Retinal pigment epithelial cell (primary cell): ENCODE results near the gene CEBPB.

ENCODE experiments used
- DNase-seq: peaks from one replicate; pipeline ENCODE4 v3.0.0-alpha.2; 2010; ENCODE audit warnings: low read depth
- H3K4me3 ChIP-seq: 2 replicates; pipeline ENCODE4 v1.5.1; 2011; ENCODE audit warnings: mild to moderate bottlenecking, low read length, control low read depth, moderate library complexity
- TF ChIP-seq, protein P1 (sequence below): conservative IDR thresholded peaks from 2 replicates; pipeline ENCODE4 v1.5.1; 2011; ENCODE audit warnings: low read depth, low read length, control low read depth, inconsistent platforms

CEBPB gene

GRCh38 chr20:50233325-50234212, 42.9 kb downstream of the CEBPB start:
- DNase-seq = no peak
- TF ChIP-seq, protein P1, sequence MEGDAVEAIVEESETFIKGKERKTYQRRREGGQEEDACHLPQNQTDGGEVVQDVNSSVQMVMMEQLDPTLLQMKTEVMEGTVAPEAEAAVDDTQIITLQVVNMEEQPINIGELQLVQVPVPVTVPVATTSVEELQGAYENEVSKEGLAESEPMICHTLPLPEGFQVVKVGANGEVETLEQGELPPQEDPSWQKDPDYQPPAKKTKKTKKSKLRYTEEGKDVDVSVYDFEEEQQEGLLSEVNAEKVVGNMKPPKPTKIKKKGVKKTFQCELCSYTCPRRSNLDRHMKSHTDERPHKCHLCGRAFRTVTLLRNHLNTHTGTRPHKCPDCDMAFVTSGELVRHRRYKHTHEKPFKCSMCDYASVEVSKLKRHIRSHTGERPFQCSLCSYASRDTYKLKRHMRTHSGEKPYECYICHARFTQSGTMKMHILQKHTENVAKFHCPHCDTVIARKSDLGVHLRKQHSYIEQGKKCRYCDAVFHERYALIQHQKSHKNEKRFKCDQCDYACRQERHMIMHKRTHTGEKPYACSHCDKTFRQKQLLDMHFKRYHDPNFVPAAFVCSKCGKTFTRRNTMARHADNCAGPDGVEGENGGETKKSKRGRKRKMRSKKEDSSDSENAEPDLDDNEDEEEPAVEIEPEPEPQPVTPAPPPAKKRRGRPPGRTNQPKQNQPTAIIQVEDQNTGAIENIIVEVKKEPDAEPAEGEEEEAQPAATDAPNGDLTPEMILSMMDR = no peak
- no peak overlapping the region for H3K4me3 ChIP-seq

GRCh38 chr20:50234288-50234687, 43.7 kb downstream of the CEBPB start:
- H3K4me3 ChIP-seq = no peak overlapping the region
- TF ChIP-seq, protein P1 = no peak
- no peak for DNase-seq

GRCh38 chr20:50237349-50237748, 46.7 kb downstream of the CEBPB start:
- DNase-seq = no peak
- TF ChIP-seq, protein P1 = no peak
- H3K4me3 ChIP-seq = no peak overlapping the region

GRCh38 chr20:50238081-50238800, 47.6 kb downstream of the CEBPB start:
- DNase-seq = no peak
- no peak overlapping the region for H3K4me3 ChIP-seq
- TF ChIP-seq, protein P1 = no peak

DNA sequence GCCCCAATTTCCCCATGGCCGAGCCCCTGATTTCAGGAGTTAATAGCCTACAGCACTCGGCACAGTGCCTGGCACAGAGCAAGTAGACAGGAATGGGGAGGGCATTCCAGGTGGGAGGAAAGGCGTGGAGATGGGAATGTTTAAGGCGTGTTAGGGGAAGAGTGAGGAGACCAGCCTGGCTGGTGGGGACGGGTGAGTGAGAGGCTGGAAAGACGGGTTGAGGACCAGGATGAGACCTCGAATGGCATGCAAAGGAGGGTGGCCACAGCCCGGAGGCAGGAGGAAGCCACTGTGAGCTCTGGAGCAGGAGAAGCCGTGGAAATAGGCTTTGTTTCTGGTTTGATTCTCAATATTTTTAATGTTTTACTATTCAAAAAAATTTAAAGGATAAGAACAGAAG, 49.5 kb downstream of the CEBPB start:
- no peak for DNase-seq
- TF ChIP-seq, protein P1 = no peak
- H3K4me3 ChIP-seq = no peak overlapping the region

DNA sequence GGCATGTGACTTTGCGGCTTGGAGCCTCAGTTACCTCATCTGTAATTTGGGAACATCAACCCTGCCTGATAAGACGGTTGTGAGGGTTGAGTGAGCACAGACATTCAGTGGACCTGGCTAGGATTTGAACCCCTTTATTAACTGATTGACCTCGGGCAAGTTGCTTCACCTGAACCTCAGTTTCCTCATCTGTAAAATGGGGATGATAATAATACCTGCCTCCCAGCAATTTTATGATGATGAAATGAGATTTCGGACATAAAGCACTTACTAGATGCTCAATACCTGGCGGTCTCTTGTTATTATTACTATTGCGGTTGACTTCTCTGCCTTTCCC, 51.5 kb downstream of the CEBPB start:
- TF ChIP-seq, protein P1 = no peak
- no peak for DNase-seq
- H3K4me3 ChIP-seq = no peak overlapping the region
